ENCODE data around the gene ARFGAP2.

GRCh38 chr11:47121056-47121455 lies 55.6 kb downstream of the ARFGAP2 start:
- TF ChIP-seq POLR2A (IDR thresholded peaks at IDR 0.05) (no peak), CTCF (IDR thresholded peaks at IDR 0.05) (no peak)
